ENCODE results near the gene VWC2L. TPM values are rescaled to one million over a fixed set of nuclear protein-coding genes. Genes with fewer than 3 reads are reported as not detected.

Gene VWC2L
- total and polyA plus RNA-seq, 5 experiments from 2014 or later, result not detected

DNA sequence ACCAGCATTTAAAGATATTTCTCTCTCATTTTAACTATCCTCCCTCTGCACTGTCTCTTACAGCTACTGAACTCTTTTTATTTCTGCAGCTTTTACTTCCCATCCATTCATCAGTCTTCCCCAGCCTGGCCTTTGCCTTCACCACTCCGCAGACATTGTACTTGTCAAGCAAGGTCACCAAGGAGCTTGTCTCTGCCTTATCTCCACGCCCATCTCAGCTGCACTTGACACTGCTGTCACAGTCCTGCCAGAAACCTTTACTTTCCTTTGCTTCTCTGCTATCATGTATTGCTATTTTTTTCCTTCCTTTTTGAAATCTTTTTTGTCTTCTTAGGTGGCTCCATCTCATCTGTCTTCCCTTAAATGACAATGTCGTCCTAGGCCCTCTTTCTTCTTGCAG is 147.0 kb downstream of the VWC2L start:
- POLR2A ChIA-PET, result no interaction called here
- Mint-ChIP-seq H3K4me3 (no peak overlapping the region), H3K27me3 (peaks cover 0 to 11% (median 4%) of the 10 kb centered on the region in 5 donors), H3K4me1 (no peaks in the 10 kb centered on the region), H3K27ac (no peak overlapping the region), H3K36me3 (no peaks in the 10 kb centered on the region), H3K9me3 (peaks cover 0 to 6% (median 0%) of the 10 kb centered on the region in 9 donors)
- ATAC-seq, result no peak
- no peak for DNase-seq

GRCh38 chr2:214558341-214558740 is 147.5 kb downstream of the VWC2L start:
- Mint-ChIP-seq H3K4me3 (no peak overlapping the region), H3K27me3 (peaks cover 0 to 11% (median 4%) of the 10 kb centered on the region in 5 donors), H3K36me3 (no peaks in the 10 kb centered on the region), H3K4me1 (no peaks in the 10 kb centered on the region), H3K27ac (no peak overlapping the region), H3K9me3 (peaks cover 0 to 6% (median 0%) of the 10 kb centered on the region in 9 donors)
- DNase-seq, result no peak
- POLR2A ChIA-PET, result no interaction called here
- ATAC-seq, result no peak

DNA sequence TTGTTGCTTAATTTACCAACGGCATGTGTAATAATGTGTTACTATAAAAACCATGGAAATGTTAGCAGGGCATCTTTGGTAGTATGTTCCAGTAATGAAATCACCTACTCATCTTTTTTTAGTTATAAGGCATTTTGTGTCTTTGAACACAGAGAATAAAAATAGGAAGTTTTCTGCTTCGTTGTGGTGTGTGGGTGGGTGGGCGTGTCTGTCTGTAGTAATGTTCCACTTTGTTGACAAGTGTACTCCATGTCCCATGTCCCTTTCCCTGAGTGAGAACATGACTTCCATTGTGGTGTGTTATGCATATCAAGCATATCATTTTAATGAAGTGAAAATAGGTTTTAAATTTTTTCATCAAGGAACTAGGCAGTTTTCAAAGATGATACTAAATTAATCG is 149.3 kb downstream of the VWC2L start:
- no peak for DNase-seq
- peaks cover 0 to 6% (median 0%) of the 10 kb centered on the region in 3 donors for H3K36me3 Mint-ChIP-seq

DNA sequence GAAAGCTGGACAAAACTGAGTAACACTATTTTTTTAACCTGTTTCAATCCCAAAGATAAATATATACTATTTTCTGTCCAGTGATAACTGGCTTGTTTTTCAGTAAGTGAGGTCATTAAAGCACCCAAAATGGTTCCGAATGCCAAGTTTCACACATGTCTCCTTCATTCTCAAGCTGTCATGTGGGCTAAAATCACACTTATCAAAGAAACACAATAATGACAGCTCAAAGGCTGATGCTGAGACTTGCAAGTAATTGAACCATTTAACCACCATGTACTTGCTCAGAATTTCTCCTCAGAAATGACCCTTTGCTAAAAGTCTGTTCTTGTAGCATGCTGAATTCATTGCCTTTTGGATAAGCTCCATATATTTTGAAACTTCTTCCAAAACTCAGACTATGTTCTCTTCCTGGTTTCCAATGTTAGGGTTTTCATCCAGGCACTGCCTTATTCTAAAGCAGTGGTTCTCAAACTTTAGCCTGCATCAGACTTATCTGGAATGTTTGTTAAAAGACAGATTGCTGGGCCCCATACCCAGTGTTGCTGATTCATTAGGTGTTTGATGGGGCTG is 149.8 kb downstream of the VWC2L start:
- H3K9me3 Mint-ChIP-seq, result peaks cover 0 to 6% (median 0%) of the 10 kb centered on the region in 9 donors
- POLR2A ChIA-PET, result no interaction called here
- peaks cover 0 to 11% (median 4%) of the 10 kb centered on the region in 5 donors for H3K27me3 Mint-ChIP-seq
- H3K4me3 Mint-ChIP-seq, result no peak overlapping the region
- DNase-seq (no peak), ATAC-seq (no peak)
- H3K4me1 Mint-ChIP-seq, result no peaks in the 10 kb centered on the region
- no peak overlapping the region for H3K27ac Mint-ChIP-seq
- H3K36me3 Mint-ChIP-seq, result peaks cover 0 to 6% (median 0%) of the 10 kb centered on the region in 3 donors

More for the DNA sequence above, 149.3 kb downstream of the VWC2L start:
- peaks cover 0 to 11% (median 4%) of the 10 kb centered on the region in 5 donors for H3K27me3 Mint-ChIP-seq
- no peaks in the 10 kb centered on the region for H3K4me1 Mint-ChIP-seq
- ATAC-seq, result no peak
- H3K9me3 Mint-ChIP-seq, result peaks cover 0 to 6% (median 0%) of the 10 kb centered on the region in 9 donors
- POLR2A ChIA-PET, result no interaction called here
- no peak overlapping the region for H3K4me3 Mint-ChIP-seq
- H3K27ac Mint-ChIP-seq, result no peak overlapping the region

DNA sequence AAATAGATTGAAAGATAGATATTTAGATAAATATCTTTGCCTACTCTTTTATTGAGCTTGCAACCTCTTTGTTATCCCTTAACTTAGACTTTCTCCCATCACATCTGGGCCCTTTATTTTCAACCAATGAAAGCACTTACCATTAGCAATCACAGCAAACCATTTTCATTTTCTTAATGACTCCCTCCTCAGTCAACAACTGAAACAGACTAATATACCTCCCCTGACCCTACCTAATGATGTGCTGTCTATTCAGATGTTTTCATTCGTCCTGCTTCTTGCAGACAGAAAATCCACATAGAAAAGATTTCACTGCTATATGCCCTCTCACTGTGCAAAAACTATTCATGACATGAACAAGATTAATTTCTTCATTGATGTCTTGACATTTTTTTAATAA is 154.4 kb downstream of the VWC2L start:
- Mint-ChIP-seq H3K27me3 (peaks cover 0 to 11% (median 5%) of the 10 kb centered on the region in 5 donors), H3K9me3 (peaks cover 0 to 6% (median 2%) of the 10 kb centered on the region in 9 donors), H3K27ac (no peak overlapping the region), H3K4me3 (no peak overlapping the region), H3K36me3 (peaks cover 0 to 6% (median 0%) of the 10 kb centered on the region in 3 donors), H3K4me1 (no peaks in the 10 kb centered on the region)
- ATAC-seq, result no peak
- POLR2A ChIA-PET, result no interaction called here
- DNase-seq, result no peak

DNA sequence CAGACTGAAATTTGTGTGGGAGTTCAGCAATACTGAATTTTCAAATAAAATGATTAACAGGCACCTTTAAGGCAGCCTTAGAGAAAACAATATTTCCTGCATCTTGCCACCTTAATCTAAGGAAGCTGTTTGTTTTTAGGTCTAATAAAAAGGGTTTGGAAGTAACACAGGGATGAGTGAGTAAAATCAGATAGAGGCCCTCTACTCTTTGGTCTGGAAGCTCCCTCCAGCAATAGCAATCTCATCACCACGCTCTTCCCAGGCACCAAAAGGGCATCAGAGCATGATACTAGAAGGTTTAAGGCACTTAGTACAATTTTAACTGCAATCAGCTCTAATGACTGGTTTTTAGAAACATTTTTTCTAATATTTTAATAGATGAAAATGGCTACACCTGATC is 155.6 kb downstream of the VWC2L start:
- DNase-seq (no peak), ATAC-seq (no peak)
- Mint-ChIP-seq H3K36me3 (peaks cover 0 to 6% (median 0%) of the 10 kb centered on the region in 3 donors), H3K4me1 (no peaks in the 10 kb centered on the region), H3K9me3 (peaks cover 0 to 6% (median 2%) of the 10 kb centered on the region in 9 donors), H3K4me3 (no peak overlapping the region), H3K27ac (no peak overlapping the region), H3K27me3 (peaks cover 0 to 11% (median 5%) of the 10 kb centered on the region in 5 donors)
- POLR2A ChIA-PET, result no interaction called here

GRCh38 chr2:214569419-214570035 is 158.7 kb downstream of the VWC2L start:
- Mint-ChIP-seq H3K4me3 (no peak overlapping the region), H3K27me3 (peaks cover 0 to 14% (median 3%) of the 10 kb centered on the region in 5 donors)

DNA sequence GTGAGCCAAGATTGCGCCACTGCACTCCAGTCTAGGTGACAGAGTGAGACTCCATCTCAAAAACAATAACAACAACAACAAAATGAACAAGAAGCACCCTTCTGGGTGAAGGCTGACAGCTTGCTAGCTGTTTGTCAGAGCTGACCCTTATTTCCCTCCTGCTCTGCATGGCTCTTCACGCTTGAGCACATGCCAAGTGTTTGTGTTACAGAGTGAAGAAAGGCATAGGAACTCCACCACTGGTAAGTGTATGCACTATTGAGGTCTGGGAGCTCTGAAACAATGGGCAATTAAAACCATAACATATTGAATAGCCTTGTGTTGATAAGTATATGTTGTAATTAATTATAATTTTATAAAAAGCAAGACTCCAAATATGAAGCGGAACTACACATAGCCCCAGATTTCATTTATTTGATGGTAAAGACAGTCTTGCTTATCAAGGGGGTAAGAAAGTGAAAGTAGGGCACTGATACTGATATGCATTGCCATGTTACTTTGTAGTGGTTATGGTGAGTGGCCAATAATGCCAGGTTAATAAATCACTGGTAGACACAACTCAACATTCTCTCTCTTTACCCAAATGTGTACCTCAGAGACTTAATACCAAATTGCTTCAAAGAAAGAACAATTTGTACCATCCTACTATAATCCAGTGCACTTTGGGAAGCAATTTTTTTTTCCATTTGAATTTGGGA is 163.4 kb downstream of the VWC2L start:
- Mint-ChIP-seq H3K4me3 (no peak overlapping the region), H3K4me1 (peaks cover 3 to 9% (median 7%) of the 10 kb centered on the region in 4 donors), H3K27ac (no peak overlapping the region), H3K27me3 (peaks cover 0 to 14% (median 2%) of the 10 kb centered on the region in 5 donors), H3K9me3 (peaks cover 0 to 6% (median 0%) of the 10 kb centered on the region in 9 donors), H3K36me3 (no peaks in the 10 kb centered on the region)
- POLR2A ChIA-PET, result no interaction called here
- ATAC-seq, result no peak
- DNase-seq, result no peak

More at GRCh38 chr2:214569419-214570035, 158.7 kb downstream of the VWC2L start:
- Mint-ChIP-seq H3K27ac (no peak overlapping the region), H3K4me1 (peaks cover 0 to 1% (median 0%) of the 10 kb centered on the region in 4 donors), H3K9me3 (peaks cover 0 to 6% (median 0%) of the 10 kb centered on the region in 9 donors), H3K36me3 (no peaks in the 10 kb centered on the region)
- DNase-seq (no peak), ATAC-seq (no peak)
- POLR2A ChIA-PET, result no interaction called here

GRCh38 chr2:214575030-214575429 is 164.2 kb downstream of the VWC2L start:
- H3K4me1 Mint-ChIP-seq, result peaks cover 3 to 9% (median 7%) of the 10 kb centered on the region in 4 donors
- POLR2A ChIA-PET, result no interaction called here
- H3K4me3 Mint-ChIP-seq, result peak overlapping the region in 2 of 10 donors; percentile 4 to 15
- H3K36me3 Mint-ChIP-seq, result no peaks in the 10 kb centered on the region
- H3K9me3 Mint-ChIP-seq, result no peaks in the 10 kb centered on the region
- no peak overlapping the region for H3K27ac Mint-ChIP-seq
- ATAC-seq (no peak), DNase-seq (no peak)
- peaks cover 0 to 14% (median 2%) of the 10 kb centered on the region in 5 donors for H3K27me3 Mint-ChIP-seq

DNA sequence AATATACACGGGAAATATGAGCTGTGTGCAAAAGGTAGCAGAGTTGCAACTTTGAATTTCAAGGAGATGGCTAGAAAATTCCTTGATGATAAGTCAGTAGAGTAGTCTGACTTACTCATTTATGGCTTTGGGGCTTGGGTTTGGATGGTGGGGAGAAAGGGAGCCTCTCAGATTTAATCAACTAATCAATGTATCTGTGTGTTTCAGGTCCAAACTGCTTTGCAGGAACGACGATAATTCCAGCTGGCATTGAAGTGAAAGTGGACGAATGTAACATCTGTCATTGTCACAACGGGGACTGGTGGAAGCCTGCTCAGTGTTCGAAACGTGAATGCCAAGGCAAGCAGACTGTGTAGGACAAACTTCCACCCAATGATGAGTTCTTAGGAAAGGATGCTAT is 164.6 kb downstream of the VWC2L start:
- Mint-ChIP-seq H3K36me3 (no peaks in the 10 kb centered on the region), H3K27ac (no peak overlapping the region), H3K4me3 (no peak overlapping the region), H3K9me3 (no peaks in the 10 kb centered on the region), H3K27me3 (peaks cover 0 to 14% (median 2%) of the 10 kb centered on the region in 5 donors), H3K4me1 (peaks cover 3 to 9% (median 7%) of the 10 kb centered on the region in 4 donors)
- ATAC-seq (no peak), DNase-seq (no peak)
- POLR2A ChIA-PET, result no interaction called here

- POLR2A ChIA-PET, result no interaction called here
- Mint-ChIP-seq H3K9me3 (no peaks in the 10 kb centered on the region), H3K36me3 (no peaks in the 10 kb centered on the region), H3K27me3 (peaks cover 0 to 18% (median 2%) of the 10 kb centered on the region in 5 donors), H3K27ac (no peak overlapping the region), H3K4me3 (no peak overlapping the region), H3K4me1 (peaks cover 3 to 9% (median 7%) of the 10 kb centered on the region in 4 donors)
- DNase-seq (no peak), ATAC-seq (no peak)
Measured at GRCh38 chr2:214577769-214578168, 166.9 kb downstream of the VWC2L start.

DNA sequence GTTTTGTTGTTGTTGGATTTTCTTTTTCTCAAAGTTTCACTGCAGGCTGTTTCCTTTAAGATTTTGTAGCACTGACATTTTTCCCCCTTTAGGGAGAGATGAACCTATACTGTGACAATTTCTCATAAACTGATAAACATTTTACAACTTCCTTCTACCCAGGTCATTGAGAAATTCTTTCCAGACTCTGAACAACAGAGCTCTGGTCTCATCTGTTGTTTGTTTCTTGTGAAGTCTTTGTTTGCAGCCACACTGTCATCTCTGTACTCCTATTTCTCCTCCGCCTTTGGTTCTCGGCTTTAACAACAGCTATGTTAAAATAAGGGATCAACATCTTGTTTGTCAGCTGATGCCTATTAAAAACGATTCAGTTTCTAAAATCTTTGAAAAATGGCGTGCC is 167.6 kb downstream of the VWC2L start:
- peaks cover 0 to 24% (median 0%) of the 10 kb centered on the region in 5 donors for H3K27me3 Mint-ChIP-seq
- H3K36me3 Mint-ChIP-seq, result no peaks in the 10 kb centered on the region
- H3K4me1 Mint-ChIP-seq, result peaks cover 3 to 9% (median 7%) of the 10 kb centered on the region in 4 donors
- H3K27ac Mint-ChIP-seq, result no peak overlapping the region
- no peak overlapping the region for H3K4me3 Mint-ChIP-seq
- ATAC-seq, result no peak
- H3K9me3 Mint-ChIP-seq, result no peaks in the 10 kb centered on the region
- POLR2A ChIA-PET, result no interaction called here
- no peak for DNase-seq

- no peaks in the 10 kb centered on the region for H3K36me3 Mint-ChIP-seq
- peaks cover 0 to 24% (median 0%) of the 10 kb centered on the region in 5 donors for H3K27me3 Mint-ChIP-seq
- peaks cover 3 to 9% (median 7%) of the 10 kb centered on the region in 4 donors for H3K4me1 Mint-ChIP-seq
- H3K9me3 Mint-ChIP-seq, result no peaks in the 10 kb centered on the region
- DNase-seq (no peak), ATAC-seq (no peak)
- POLR2A ChIA-PET, result no interaction called here
- H3K4me3 Mint-ChIP-seq, result no peak overlapping the region
- H3K27ac Mint-ChIP-seq, result no peak overlapping the region
Measured at GRCh38 chr2:214579035-214579434, 168.2 kb downstream of the VWC2L start.
